Stimulated activated CD8-positive, alpha-beta memory T cell treated with anti-CD3 and anti-CD28 coated beads, Interleukin-7, amount 100 ng/mL, for 1 hour (primary cell): ENCODE results near the gene NDST1.

ENCODE experiments used
- DNase-seq, 2 donors: peaks; one replicate each; pipeline ENCODE4 v3.0.0-alpha.2; 2020; ENCODE audit warnings: low read depth in 2 of 2

Gene NDST1

DNA sequence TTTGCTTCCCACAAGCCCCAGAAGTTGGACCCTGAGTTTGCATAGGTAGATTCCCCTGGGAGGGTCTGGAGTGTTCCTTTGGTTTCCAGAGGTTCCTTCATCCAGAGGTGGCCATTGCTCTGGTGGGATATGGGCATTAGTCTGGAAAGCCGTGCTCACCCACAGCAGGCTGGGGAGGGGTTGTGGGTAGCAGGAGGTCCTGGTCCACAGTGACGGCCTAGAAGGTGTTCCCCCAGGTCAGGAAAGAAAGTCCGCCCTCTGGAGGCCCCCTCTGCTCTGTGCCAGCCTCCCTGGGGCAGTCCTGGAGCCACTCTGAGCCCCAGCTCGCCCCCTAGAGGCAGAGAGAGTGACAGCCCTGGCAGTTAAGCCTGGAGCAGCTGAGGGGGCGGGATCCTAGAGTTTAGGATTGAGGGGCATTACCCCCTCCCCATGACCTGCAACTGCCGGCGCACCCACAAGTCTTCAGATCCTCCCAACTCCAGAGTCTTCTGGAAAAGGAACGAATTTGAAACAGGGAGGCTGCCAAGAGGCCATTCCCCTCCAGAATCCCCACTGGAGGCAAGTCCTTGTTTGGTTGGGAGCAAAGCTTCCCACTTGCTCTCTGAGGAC, 36.8 kb downstream of the NDST1 start:
- DNase-seq, result peak; percentile 8 to 20

- no peak for DNase-seq
Measured at GRCh38 chr5:150545246-150545645, 37.3 kb downstream of the NDST1 start.

DNA sequence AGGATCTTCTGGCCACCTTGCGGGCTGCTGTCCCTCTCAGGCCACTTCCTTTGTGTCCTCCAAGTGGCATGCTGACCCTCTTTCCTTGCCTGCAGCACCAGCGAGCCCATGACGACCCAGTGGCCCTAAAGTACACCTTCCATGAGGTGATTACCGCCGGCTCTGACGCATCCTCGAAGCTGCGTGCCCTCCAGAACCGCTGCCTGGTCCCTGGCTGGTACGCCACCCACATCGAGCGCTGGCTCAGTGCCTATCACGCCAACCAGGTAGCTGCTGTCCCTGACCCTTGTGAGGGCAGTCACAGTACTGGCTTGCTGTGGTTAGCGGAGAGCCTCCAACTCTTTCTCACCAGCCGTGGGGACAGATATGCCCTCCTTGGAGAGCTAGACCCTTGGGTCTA, 40.2 kb downstream of the NDST1 start:
- DNase-seq, result no peak

DNA sequence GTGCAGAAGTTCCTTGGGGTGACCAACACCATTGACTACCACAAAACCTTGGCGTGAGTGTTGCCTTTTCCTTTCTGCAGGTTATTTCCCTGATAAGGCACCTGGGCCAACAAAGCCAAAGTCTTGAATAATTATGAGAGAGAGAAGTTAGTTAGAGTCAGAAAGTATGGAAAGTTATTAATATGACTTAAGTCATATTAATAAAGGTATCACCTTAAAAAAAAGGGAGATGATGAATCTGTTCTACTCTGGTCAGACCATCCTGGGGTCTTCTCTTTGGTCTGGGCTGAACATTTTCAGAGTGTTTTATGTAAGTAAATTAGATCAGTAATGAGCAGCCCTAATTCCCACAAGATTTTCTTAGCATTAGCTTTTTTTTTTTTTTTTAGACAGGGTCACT, 41.8 kb downstream of the NDST1 start:
- DNase-seq, result no peak

GRCh38 chr5:150550286-150550685, 42.4 kb downstream of the NDST1 start:
- DNase-seq, result no peak

DNA sequence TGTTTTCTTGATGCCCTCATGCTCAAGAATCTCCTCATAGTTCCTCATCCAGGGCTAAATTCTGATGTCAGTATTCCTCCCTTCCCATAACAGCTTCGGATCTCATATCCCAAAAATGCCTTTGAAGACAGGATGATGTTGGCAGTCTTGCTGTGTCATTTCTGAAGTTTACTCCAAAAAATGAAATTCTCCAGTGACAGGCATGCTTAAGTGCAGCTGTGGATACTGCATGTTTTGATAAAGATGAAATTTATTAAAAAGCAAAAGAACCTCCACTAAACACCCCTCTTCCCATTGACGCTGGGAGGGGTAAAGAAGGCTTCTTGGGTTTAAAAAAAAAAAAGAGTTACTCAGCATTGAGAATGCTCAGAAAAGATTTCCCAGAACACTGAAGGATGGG, 43.1 kb downstream of the NDST1 start:
- DNase-seq, result no peak

GRCh38 chr5:150553402-150553801, 45.5 kb downstream of the NDST1 start:
- no peak for DNase-seq

- DNase-seq, result no peak
Measured at GRCh38 chr5:150553911-150554310, 46.0 kb downstream of the NDST1 start.

- DNase-seq, result no peak
Measured at GRCh38 chr5:150554857-150555256, 46.9 kb downstream of the NDST1 start.

DNA sequence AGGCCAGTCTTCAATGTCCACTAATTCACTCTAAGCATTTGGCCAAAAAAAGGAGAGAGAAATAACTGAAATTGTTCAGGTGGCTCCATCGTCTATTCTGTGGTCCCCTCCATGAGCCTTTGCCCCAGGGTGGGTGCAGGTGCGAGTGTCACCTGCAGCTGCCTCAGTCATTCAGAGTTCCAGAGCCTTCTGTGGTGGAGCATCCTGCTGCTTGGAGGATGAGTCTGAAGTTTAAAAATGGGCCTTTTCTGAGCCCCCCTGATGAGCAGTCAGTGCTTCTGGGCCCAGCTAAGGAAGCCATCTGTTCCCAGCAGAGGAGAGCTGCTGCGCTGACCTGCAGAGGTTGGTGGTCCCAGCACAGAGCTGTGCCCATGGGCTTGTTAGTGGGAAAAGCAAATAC, 48.2 kb downstream of the NDST1 start:
- DNase-seq, result no peak

DNA sequence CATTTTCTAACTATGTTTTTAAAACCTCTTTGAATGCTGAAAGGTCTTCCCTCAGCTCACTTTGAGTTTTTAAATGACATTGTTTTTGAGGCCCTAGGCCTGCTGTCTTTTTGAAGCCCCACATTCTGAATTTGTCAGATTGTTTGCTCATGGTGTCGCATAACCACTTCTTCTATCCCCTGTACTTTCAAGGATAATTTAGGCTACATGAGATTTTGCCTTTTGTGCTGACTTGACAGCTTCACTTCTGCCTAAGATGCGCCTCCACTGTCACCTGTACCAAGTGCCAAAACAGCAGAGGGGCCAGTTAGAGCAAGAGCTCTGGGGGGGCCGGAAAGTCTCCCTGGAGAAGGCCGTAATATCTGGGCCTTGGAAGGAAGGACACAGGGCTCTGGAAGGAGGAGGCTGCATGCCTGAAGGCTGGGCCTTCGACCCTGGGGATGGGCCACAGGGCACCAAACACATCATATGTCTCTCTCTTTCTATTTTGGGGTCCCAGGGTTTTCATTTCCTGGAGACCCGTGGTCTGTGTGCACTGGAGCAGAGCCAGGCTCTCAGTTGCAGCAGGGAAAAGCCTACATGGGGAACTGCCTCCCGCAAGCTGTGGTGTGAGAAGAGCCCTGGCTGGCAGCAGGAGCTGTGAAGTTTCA, 49.1 kb downstream of the NDST1 start:
- no peak for DNase-seq

DNA sequence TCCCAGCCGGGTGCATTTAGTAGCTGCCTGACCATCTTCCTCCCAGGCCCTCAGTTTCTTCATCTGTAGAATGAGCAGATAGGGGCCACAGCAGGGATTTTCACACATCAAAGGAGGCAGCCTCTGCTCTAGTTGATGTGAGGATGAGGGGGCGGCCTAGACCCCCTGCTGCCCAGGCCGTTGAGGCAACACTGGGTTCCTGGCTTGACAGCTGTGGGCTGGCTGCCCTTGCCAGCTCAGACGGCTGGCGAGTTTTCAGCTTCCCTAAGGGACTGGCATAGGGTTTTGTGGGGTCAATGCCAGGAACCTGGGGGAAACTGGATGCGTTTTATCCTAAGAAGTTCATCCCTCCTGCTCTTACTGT, 49.6 kb downstream of the NDST1 start:
- no peak for DNase-seq

DNA sequence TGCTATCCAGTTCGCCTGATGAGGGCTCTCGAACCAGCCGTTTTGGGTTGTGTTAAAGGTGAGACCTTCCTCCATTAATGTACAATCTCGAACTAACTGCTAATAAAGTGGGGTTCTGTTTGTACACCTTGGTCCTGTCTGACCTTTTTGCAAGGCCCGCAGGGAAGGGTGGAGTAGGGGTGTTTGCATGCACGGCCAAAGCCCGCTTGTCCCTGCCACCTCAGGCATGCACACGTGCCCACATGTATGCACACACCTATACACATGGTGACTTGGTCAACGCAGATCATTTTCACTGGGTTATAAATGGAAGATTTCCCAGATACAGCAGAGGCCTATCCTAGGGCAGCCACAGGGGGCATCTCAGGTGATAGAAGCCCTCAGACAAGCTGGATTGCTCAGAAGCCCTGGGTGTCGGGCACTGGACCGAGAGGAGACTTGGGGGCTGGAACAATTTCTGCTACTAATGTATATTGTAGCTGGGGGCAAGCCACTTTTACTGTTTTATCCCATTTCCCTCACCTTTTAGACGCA, 50.2 kb downstream of the NDST1 start:
- no peak for DNase-seq

GRCh38 chr5:150559088-150559487, 51.2 kb downstream of the NDST1 start:
- DNase-seq, result no peak

DNA sequence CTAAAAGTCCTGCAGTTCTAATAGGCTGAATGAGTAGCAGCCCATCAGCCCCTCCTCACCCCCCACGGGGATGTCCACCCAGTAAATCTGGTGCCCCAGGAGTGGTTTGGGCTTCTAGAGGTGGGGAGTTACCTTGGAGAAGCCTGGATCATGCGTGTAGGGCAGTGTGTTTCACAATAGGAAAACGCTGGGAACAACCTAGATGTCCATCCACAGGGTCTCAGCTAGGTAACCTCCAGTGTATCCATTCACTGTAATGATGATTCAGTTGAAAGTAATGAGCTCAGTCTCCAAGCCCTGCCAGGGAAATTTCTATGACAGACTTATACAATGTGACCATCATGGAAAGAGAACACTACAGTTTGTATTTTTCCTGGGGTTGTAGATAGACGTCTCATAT, 51.8 kb downstream of the NDST1 start:
- DNase-seq, result no peak

- DNase-seq, result peak; percentile 62 to 77
Measured at GRCh38 chr5:150560401-150561191, 52.7 kb downstream of the NDST1 start.

DNA sequence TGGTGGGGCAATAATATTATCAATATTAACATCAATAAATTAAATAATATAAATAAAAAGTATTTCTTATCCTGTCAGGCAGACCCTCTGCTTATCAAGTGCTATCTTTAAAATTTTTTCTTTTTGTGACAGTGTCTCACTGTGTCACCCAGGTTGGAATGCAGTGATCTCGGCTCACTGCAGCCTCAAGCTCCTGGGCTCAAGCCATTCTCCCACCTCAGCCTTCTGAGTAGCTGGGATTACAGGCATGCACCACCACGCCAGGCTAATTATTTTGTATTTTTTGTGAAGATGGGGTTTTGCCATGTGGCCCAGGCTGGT, 53.2 kb downstream of the NDST1 start:
- no peak for DNase-seq

DNA sequence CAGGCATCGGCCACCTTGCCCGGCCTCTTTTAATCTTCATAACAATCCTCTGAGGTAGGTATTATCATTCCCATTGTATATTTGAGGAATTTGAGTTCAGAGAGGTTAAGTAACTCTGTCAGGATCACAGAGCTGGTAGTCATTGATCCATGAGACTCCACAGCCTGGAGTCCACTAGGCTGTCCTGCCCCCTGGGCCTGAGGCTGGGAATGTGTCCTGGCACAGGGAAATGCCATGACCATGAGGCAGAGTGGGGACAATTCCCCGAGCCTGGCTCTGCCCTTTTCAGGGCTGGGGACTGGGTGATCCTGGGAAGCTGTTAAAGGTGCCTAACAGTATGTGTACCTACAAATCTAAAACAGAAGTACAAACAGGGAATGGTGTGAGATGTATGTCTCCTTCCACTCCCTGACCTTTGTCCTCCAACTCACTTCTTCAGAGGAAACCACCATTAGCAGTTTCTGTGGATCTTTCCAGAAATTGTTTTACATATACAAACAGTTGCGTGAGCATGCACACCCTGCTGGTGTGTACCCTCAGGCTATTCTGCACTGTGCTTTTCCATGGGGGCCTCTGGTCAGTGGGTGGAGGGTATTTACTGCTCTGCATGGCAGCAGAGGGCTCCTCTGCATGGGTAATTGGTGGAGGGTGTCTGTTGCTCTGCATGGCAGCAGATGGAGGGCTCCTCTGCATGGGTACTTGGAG, 53.8 kb downstream of the NDST1 start:
- DNase-seq, result no peak

GRCh38 chr5:150562832-150563231, 54.9 kb downstream of the NDST1 start:
- no peak for DNase-seq

GRCh38 chr5:150565868-150566267, 57.9 kb downstream of the NDST1 start:
- no peak for DNase-seq

GRCh38 chr5:150567031-150567717, 59.2 kb downstream of the NDST1 start:
- no peak for DNase-seq

DNA sequence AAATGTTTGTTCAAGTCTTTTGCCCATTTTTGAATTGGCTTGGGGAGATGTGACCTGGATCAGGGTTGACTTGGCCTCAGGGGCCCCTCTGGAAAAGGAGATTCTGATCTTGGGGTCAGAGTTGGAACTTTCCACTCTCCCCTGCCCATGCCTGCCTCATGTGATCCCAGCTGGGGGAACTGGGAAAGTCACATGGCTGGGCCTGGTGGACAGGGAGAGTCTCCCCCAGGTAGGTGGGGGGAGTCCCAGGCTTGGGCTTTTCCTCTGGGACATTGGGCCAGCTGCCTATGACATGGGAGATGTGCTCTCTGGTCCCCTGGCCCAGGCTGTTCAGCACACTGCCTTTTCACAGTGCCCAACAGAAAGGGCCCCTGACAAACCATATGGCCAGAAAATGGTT, 60.7 kb downstream of the NDST1 start:
- DNase-seq, result no peak
